ENCODE measurements around the gene MRGPRE.
"Not testable (repeated sequence)": the region's sequence is repeated elsewhere in the genome, so short reads cannot be mapped to it uniquely, and the experiment has no call there.

GRCh38 chr11:3278922-3279321, 46.7 kb upstream of the MRGPRE start:
- TF ChIP-seq CTCF, POLR2A (IDR thresholded peaks at IDR 0.05): not testable (repeated sequence)
